A673 (cell line): ENCODE measurements around the gene UGGT2. TPM values are rescaled to one million over a fixed set of nuclear protein-coding genes. Genes with fewer than 3 reads are reported as not detected.

ENCODE experiments used
- BruUV-seq: library from RNA; stranded (reverse); fragments of 400-500 nt; replicated peaks from 2 replicates; lab custom pipeline; 2021; lab: Mats Ljungman, UMichigan
- CTCF ChIA-PET: fragments of 300-600 bp; sonication (Branson Sonifier 250); formaldehyde crosslinking; loops from one replicate; lab custom pipeline; 2022; ENCODE audit warnings: antibody characterized with exemption; lab: Charles Lee
- POLR2A ChIA-PET: fragments of 300-600 bp; sonication (Branson Sonifier 250); formaldehyde crosslinking; loops from one replicate; lab custom pipeline; 2022; ENCODE audit warnings: antibody characterized with exemption; ENCODE audit not compliant: low non-redundant PET; lab: Charles Lee
- DNase-seq: peaks from one replicate; pipeline ENCODE4 v3.0.0-alpha.2; 2015; ENCODE audit warnings: low spot score
- H3K27ac ChIP-seq: fragments of 200-600 bp; sonication (generic); 2 replicates; pipeline ENCODE4 v1.5.1; 2016; ENCODE audit warnings: mixed run types, low read depth, mild to moderate bottlenecking, mixed read lengths, antibody characterized with exemption, low read length; ENCODE audit not compliant: poor library complexity, severe bottlenecking
- H3K27me3 ChIP-seq: fragments of 200-600 bp; sonication (generic); replicated peaks from 2 replicates; pipeline ENCODE4 v1.6.1; 2017; ENCODE audit warnings: mixed run types, low read depth, mild to moderate bottlenecking, mixed read lengths, antibody characterized with exemption, low read length; ENCODE audit not compliant: insufficient read depth, poor library complexity
- H3K36me3 ChIP-seq: fragments of 200-600 bp; sonication (generic); 2 replicates; pipeline ENCODE4 v1.6.1; 2016; ENCODE audit warnings: mixed run types, mild to moderate bottlenecking, mixed read lengths, antibody characterized with exemption, low read length; ENCODE audit not compliant: insufficient read depth, poor library complexity, severe bottlenecking
- H3K4me1 ChIP-seq: fragments of 200-600 bp; sonication (generic); 2 replicates; pipeline ENCODE4 v1.6.1; 2017; ENCODE audit warnings: mixed run types, mild to moderate bottlenecking, mixed read lengths, antibody characterized with exemption, low read length; ENCODE audit not compliant: insufficient read depth, poor library complexity, severe bottlenecking
- H3K4me3 ChIP-seq: fragments of 200-600 bp; sonication (generic); 2 replicates; pipeline ENCODE4 v1.5.1; 2016; ENCODE audit warnings: low read depth, mixed run types, mild to moderate bottlenecking, mixed read lengths, low read length; ENCODE audit not compliant: poor library complexity, severe bottlenecking
- H3K9me3 ChIP-seq: fragments of 200-600 bp; sonication (generic); 2 replicates; pipeline ENCODE4 v1.6.1; 2016; ENCODE audit warnings: mixed run types, low read depth, mild to moderate bottlenecking, mixed read lengths, antibody characterized with exemption, low read length; ENCODE audit not compliant: poor library complexity, severe bottlenecking
- EZH2 ChIP-seq: fragments of 200-600 bp; sonication (generic); IDR thresholded peaks from 2 replicates; pipeline ENCODE4 v1.6.1; 2017; ENCODE audit warnings: borderline replicate concordance, low read depth, mild to moderate bottlenecking, mixed read lengths, antibody characterized with exemption, low read length; ENCODE audit not compliant: poor library complexity, severe bottlenecking
- intact Hi-C: fragments of 100-400 bp; cut with micrococcal nuclease; formaldehyde crosslinking; loops from one replicate; pipeline ENCODE4 v1.10.0; 2022; ENCODE audit not compliant: unreplicated experiment
- total RNA-seq: library from RNA; stranded (reverse); gene quantifications from 2 replicates; pipeline ENCODE4 v1.2.3, GENCODE V29; 2021
- TF ChIP-seq, protein P1 (sequence below): fragments of 300-800, 200-600 bp; sonication (generic); conservative IDR thresholded peaks from 2 replicates; pipeline ENCODE4 v1.5.1; 2017; ENCODE audit warnings: low read depth, mild to moderate bottlenecking, antibody characterized with exemption, low read length, moderate library complexity, mixed read lengths

The UGGT2 gene
- total RNA-seq, 1 experiment from 2014 or later = 10.1 TPM

DNA sequence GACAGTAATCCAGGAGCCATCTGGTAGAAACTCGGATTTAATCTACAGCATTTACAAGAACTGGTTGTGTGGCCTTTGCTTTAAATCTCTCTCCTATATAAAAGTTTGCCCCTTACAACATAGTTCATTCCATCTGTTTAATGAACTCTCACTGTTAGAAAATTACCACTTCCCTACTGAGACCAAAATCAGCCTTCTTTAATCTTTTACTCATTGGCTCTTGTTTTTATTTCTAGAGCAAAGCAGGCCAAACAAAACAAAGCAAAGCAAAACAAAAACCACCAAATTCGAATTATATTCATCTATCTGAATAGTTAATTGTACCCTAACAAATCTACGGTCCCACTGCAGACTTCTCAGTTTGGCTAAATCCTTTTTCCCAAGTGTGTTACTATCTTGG is 127.0 kb downstream of the UGGT2 start:
- no TSS peak for BruUV-seq
- no peak for DNase-seq
- Histone ChIP-seq H3K9me3 (no peaks in the 10 kb centered on the region), H3K27me3 (no peaks in the 10 kb centered on the region), H3K36me3 (no peaks in the 10 kb centered on the region), H3K27ac (no peak overlapping the region), H3K4me1 (no peaks in the 10 kb centered on the region), H3K4me3 (no peak overlapping the region)
- no peak for TF ChIP-seq EZH2
- TF ChIP-seq, protein P1, sequence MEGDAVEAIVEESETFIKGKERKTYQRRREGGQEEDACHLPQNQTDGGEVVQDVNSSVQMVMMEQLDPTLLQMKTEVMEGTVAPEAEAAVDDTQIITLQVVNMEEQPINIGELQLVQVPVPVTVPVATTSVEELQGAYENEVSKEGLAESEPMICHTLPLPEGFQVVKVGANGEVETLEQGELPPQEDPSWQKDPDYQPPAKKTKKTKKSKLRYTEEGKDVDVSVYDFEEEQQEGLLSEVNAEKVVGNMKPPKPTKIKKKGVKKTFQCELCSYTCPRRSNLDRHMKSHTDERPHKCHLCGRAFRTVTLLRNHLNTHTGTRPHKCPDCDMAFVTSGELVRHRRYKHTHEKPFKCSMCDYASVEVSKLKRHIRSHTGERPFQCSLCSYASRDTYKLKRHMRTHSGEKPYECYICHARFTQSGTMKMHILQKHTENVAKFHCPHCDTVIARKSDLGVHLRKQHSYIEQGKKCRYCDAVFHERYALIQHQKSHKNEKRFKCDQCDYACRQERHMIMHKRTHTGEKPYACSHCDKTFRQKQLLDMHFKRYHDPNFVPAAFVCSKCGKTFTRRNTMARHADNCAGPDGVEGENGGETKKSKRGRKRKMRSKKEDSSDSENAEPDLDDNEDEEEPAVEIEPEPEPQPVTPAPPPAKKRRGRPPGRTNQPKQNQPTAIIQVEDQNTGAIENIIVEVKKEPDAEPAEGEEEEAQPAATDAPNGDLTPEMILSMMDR = no peak
- POLR2A ChIA-PET = no interaction called here
- CTCF ChIA-PET = no interaction called here
- intact Hi-C loops = no loop called here

DNA sequence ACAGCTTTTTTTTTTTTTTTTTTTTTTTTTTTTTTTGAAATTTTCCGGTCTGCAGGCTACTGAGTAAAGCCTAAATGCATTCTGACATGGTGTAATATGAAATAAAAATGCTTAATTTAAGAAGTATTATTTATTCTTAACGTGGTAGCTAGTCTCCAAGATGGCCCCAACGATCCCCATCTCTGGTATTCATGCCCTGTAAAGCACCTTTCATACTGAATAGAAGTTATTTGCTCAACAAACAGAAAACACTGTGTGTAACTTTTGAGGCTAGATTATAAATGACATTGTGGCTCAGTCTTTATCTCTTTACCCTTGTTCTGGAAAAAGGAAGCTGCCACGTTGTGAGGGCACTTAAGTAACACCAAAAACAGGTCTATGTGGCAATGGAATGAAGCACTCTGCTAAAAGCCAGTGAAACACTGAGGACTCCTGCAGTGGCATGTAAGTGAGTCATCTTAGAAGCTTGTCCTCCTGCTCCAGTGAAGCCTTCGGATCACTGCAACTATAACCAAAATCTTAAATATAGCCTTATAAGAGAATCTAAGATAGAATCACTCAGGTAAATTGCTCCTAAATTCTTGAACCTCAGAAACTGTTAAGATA is 128.7 kb downstream of the UGGT2 start:
- DNase-seq = peak; percentile 56
- H3K27me3 ChIP-seq = no peaks in the 10 kb centered on the region
- ChIA-PET CTCF (no interaction called here), POLR2A (no interaction called here)
- BruUV-seq = no TSS peak
- H3K36me3 ChIP-seq = no peaks in the 10 kb centered on the region
- TF ChIP-seq, protein P1 = no peak
- H3K4me3 ChIP-seq = no peak overlapping the region
- no peaks in the 10 kb centered on the region for H3K9me3 ChIP-seq
- intact Hi-C loops = no loop called here
- no peaks in the 10 kb centered on the region for H3K4me1 ChIP-seq
- no peak overlapping the region for H3K27ac ChIP-seq

DNA sequence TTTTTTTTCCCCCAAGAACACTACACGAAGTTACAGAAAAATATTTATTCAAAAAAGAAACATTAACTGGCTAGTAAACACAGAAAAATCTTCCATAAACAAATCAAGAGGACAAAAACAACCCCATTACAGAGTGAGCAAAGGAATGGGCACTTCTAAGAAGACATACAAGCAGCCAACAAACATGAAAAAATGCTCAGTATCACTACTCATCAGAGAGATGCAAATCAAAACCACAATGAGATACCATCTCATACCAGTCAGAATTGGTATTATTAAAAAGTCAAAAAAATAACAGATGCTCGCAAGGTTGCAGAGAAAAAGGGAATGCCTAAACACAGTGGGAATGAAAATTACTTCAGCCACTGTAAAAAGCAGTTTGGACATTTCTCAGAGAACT is 131.7 kb downstream of the UGGT2 start:
- Histone ChIP-seq H3K9me3 (no peaks in the 10 kb centered on the region), H3K27me3 (no peaks in the 10 kb centered on the region), H3K4me1 (no peaks in the 10 kb centered on the region), H3K27ac (no peak overlapping the region), H3K4me3 (no peak overlapping the region), H3K36me3 (no peaks in the 10 kb centered on the region)
- no peak for DNase-seq
- ChIA-PET CTCF (no interaction called here), POLR2A (no interaction called here)
- intact Hi-C loops = no loop called here
- TF ChIP-seq, protein P1 = no peak
- no peak for TF ChIP-seq EZH2
- BruUV-seq = no TSS peak
